Adrenal gland (tissue), 5 donors: Measurements from ENCODE around the gene BACH2.
A peak's percentile ranks its signal among the peaks of the same experiment; 100 is the strongest.

Source experiments
- POLR2A ChIP-seq, 2 donors: fragments of 450-650 bp; IDR thresholded peaks; one replicate each; pipeline ENCODE4 v1.6.1; 2017; ENCODE audit warnings: antibody characterized with exemption in 2 of 2, mild to moderate bottlenecking in 2 of 2, moderate library complexity in 1 of 2
- TF ChIP-seq, protein P1 (sequence below), 6 experiments: fragments of 450-650 bp in 4 of 6; fragments of 200-600 bp in 2 of 6; sonication (generic) in 1 of 6; IDR thresholded peaks; 1 replicate in 5 of 6; 2 replicates in 1 of 6; pipeline versions ENCODE4 v1.5.1 to v1.8.0; 2016 to 2021; ENCODE audit warnings: antibody characterized with exemption in 6 of 6, mild to moderate bottlenecking in 2 of 6, moderate library complexity in 1 of 6
- donor health status: DM: no; HTN: no; CAD: no.

GRCh38 chr6:89944826-89945407, 351.7 kb downstream of the BACH2 start:
- TF ChIP-seq, protein P1, sequence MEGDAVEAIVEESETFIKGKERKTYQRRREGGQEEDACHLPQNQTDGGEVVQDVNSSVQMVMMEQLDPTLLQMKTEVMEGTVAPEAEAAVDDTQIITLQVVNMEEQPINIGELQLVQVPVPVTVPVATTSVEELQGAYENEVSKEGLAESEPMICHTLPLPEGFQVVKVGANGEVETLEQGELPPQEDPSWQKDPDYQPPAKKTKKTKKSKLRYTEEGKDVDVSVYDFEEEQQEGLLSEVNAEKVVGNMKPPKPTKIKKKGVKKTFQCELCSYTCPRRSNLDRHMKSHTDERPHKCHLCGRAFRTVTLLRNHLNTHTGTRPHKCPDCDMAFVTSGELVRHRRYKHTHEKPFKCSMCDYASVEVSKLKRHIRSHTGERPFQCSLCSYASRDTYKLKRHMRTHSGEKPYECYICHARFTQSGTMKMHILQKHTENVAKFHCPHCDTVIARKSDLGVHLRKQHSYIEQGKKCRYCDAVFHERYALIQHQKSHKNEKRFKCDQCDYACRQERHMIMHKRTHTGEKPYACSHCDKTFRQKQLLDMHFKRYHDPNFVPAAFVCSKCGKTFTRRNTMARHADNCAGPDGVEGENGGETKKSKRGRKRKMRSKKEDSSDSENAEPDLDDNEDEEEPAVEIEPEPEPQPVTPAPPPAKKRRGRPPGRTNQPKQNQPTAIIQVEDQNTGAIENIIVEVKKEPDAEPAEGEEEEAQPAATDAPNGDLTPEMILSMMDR (IDR thresholded peaks at IDR 0.05) = peak in 3 of 6 experiments; percentile 7 to 28 (median 19)
- no peak for TF ChIP-seq POLR2A (IDR thresholded peaks at IDR 0.05)
